HG03442 (cell line): ENCODE results near the gene MMP24OS.
"Not testable (repeated sequence)": the region's sequence is repeated elsewhere in the genome, so short reads cannot be mapped to it uniquely, and the experiment has no call there.

ENCODE experiments used
- ATAC-seq: cut with Tn5 transposase; IDR thresholded peaks from one replicate; pipeline ENCODE4 v1.9.1; 2021; ENCODE audit warnings: mild to moderate bottlenecking, moderate library complexity; ENCODE audit not compliant: unreplicated experiment

The MMP24OS gene

DNA sequence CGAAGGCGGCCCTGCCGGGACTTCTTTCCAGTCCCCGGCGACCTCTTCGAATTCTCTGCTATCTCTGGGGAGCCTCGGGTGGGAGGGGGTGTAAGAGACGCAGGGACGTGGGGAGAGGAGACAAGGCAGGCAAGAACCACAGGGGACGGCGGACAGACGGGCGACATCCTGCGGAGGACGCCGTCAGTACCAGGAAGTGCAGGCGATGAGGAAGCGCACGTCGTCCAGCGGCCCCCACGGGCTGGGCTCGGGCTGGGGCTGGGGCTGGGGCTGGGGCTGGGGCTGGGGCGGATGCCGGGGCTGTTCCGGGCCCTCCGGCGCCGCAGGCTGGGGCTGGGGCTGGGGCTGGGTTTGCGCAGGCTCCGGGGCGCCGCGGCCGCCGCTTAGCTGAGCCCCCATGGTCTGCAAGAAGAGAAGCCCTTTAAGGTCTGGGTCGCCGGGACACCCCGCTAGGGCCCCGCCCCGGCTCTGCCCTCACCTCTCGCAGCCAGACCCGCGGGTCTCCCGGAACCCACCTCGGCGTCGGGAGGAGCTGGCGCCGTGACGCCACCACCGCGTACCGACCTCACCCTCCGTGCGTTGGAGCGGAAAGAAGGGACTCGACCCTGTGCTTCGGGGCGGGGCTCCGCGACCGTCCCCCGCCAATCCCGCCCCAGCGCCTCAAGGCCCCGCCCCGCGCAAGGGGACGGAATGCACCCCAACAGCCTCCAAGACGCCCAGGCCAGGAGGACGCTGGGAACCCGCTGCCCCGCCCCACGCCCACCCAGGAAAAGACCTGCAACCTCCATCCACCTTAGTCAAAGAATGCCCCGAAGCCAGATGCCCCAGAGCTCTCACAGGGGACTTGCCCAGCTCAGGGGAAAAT, at the start of gene MMP24OS:
TSS of gene MMP24OS (minus strand) at position 592 of the 865 bp plus-strand sequence. CDS start at position 399, 193 bp downstream.
- peak; percentile 75 for ATAC-seq

DNA sequence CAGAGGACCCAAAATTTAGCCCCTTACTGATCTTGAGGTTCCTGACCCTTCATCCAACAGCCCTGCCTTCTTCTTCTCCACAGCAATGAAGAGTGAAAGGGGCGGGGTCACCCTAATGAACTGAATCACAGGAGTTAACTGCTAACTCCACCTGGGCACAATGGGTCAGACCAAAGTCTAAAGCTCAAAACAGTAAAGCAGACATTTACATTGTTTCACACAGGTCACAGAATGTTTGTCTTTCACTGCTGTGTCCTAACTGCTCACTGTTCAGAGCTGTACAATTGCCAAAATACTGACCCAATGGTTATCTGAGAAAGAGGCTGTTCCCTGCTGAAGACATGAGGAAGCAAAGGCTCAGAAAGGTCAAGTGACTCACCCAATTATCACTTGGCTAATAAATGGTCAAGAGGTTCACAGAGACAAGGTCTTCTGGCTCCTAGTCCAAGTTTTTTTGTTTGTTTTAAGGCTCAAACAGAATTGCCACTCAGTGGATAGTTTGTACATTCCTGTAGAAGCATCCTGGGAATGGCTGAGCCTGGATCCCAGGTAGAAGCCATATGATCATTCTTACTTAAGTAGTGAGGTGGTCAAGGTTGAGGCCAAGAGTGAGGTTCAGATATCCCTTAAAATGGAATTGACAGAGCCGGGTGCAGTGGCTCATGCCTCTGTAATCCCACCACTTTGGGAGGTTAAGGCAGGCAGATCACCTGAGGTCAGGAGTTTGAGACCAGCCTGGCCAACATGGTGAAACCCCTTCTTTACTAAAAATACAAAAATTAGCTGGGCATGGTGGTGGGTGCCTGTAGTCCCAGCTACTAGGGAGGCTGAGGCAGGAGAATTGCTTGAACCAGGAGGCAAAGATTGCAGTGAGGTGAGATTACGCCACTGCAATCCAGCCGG, 49.4 kb upstream of the MMP24OS start:
- ATAC-seq: no peak

DNA sequence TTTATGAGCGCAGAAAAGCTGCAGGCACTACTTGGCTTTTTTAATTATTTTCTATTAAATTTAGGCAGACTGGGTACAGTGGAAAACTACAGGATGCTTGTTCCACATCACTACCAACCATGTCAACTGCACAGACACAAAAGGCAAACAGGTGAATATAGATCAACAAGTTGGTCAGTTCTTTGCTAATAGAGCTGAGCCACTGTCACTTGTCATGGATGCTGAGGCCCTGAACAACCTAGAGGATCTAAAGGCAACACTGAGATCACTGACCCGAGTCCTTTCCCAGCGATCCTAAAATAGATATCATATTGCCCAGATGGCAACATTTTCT, 48.8 kb upstream of the MMP24OS start:
- ATAC-seq: no peak

DNA sequence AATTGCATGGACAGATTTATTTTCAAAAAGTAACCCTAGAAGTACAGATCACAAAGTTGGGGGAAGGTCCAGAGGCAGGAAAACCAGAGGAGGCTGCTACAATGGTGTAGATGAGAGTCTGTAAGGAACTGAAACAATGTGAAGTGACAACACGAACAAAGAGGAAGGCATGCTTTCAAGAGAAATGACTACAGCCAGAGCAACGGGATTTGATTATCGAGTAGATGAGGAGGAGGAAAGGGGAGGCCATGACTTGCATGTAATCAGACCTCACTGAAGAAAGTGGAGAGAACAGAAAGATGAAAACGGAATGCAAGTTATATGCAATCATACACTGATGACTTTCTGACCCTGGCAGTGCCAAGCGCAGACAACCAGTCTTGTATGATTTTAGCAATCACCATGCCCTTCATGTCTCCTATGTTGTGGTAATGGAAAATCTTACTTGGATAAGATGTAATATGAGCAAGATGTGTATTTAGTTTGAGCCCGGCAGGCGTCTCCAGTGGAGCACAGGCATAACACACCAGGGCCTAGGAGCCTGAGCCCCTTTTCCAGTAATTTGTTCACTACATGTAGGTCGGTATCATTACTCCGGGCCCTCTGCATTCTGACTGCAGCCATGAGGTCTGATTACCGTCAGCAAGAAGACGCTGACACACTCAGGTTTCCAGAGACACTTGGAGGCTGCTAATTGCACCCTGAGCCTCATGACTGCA, 48.3 kb upstream of the MMP24OS start:
- ATAC-seq: no peak

DNA sequence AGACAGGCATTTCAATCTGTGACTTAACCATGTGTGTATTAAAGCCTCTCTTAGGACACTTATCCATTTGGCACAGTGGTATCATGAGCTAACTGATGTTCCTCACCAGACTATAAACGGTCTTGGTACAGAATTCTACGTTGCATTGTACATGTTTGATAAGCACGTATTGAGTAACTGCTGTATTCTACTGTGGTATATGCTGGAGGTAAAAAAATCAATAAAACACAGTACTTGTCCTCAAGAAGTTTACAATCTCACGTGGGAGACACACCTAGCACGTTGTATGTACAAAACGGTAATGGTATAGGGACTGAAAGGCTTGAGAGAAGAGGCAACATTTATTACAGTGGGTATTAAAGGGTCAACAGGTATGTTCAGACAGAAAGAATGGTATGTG, 47.5 kb upstream of the MMP24OS start:
- ATAC-seq: no peak

DNA sequence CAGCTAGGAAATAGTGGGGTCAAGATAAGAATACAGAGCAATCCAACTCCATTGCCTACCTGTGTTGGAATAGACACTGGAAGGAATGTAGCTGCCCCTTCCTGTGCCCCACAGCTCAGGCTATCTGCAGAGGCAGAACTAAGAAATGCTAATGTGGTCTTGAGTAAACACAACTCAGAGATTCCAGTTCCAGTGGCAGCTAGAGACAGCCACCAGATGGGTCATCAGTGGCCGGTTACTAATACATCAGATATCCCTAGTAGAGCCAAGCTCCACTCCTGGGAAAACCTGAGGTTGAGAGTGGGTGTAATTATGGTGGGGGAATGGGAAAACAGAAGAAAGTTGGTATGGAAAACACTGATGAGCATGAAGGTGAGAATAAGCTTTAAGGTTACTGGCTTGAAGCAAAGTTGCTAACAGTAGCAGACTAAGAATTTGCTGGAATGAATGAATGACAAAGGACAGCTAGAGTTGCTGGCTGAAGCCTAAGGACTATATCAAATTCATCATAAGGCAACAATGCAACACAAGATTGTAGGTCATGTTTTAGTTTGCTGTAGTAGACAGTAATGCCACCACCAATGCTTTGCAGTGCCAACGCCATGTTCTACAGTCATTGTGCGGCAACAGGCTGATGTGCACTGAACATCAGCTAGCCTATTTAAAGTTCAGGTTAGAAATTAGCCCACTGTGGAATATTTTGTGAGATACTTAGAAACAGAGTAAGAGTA, 42.6 kb upstream of the MMP24OS start:
- ATAC-seq: no peak

DNA sequence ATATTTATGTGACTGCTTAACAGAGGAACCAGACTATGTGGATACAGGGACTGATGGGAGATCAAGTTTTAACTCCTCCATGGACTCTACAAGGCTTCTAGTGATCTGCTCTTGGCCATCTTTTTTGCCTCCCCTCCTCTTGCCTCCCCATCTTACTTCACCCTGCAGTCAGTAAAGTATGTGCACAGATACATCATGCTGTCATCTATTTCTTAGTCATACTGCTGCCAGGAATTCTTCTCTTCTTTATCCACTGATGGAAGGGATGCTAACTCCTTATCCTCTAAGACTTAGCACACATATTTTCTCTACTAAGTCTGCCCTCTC, 41.9 kb upstream of the MMP24OS start:
- ATAC-seq: no peak

DNA sequence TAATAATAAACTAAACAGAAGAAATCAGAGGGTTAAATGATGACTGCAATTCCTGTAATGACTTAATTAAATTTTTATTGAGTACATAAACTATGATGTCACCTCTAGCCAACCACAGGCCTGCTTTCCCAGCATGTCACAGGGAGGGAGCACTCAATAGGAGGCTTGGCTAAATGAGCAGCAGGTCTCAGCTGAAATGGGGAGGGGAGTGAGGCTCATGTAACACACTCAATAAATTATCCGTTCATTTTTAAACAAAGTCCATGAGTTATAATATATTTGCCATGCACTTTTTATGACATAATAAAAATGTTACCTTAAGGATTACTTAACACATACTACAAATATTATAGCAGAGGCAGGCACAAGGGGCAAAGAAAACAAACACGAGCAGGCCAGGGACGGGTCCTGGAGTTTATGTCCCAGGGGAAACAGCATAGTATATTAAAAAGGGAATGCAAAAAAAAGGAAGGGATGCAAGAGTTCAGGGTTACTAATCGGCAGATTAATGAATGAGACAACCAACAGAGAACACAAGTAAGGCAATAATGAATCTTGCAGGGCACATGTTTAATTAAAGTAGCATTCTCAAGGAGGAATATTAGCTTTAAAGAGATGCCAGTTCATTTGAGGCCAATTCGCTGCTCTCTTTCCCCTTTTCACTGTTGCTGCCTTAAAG, 41.4 kb upstream of the MMP24OS start:
- no peak for ATAC-seq

DNA sequence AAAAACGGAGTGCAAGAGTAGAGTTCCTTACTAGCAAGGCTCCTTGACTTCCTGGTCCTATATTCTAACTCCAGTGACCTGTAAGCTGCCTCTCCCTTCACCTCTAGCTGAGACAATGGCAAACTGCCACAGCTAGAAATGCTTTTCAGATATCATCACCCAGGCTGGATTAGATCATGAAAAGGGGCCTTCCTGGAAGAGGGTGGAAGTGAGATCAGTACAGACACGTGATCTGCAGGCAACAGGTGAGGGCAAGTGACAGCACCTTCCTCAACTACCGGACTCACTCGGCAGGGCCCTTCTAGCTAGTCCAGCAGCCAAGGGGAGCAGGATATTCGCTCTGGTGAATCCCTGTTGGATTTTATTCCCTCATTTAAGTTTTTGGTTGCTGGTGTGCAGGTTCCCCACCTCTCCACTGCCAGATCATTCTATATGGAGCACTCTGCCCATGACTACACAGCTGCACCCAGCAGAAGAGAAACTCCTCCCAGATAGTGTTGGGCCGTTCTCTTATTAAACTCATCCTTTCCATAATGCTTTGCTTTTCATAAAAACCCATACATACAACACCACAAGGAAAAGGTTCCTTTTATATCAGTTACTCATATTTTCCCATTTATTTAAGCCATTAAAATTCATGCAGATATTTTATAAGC, 40.7 kb upstream of the MMP24OS start:
- ATAC-seq: no peak

DNA sequence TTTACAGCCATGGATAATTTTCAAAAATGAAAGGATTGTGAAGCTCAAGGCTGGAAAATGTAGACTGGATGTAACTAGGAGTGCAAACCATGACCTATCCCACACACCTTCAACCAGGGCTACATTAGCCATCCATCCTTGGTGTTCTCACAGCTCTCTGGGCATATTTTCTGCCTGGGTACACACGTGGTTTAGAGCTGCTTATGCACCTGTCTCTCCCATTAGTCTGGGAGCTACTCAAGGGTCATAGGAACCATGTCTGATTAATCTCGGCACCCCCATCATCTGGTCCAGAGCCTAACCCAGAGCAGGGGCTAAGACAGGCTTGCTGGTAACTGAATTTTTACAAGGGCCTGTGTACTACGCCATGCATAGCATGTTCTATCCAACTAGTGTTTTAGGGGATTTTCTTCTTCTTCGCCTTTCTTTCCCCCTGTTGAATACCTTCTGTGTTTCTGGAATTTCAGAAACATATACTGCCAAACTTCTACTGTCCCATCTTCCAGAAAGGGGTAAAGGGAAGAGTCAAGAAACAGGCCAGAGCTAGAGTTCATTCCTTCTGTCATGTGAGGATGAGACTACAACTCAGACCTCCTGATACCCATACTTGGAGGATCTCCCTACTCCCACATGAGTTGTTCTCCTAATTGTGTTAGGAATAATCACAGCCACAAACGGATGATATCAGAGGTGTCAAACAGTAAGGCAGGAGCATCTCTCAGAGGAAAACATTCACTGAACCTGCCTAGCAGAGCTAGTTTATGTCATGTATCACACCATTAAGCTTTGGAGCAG, 39.7 kb upstream of the MMP24OS start:
- no peak for ATAC-seq

DNA sequence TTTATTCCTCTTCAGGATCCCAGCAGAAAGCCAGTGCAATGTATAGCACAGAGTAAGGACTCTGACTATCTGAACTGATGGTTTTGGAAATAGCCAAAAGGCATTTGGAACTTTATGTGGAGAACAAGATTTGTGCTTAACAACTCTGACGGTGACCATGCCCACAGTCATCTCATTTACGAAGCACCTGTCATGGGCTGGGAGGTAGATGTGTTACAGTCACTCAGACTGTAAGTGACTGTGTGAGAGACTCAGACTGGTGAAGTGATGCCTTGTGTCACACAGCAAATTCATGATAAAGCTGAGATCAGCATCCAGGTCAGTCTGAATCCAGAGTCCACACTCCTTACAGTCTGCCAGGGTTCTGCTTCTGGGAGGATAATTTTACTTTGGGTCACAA, 38.2 kb upstream of the MMP24OS start:
- ATAC-seq: no peak

DNA sequence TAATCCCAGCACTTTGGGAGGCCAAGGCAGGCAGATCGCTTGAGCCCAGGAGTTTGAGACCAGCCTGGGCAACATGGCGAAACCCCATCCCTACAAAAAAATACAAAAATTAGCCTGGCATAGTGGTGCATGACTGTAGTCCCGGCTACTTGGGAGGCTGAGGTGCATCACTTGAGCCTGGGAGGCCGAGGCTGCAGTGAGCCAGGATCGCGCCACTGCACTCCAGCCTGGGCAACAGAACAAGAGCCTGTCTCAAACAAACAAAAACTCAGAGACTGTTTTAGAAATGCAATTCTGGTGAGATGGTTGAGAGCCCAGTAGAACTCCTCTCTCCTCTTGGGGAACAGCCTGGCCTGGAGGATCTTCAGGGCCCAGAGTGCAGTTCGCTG, 37.7 kb upstream of the MMP24OS start:
- ATAC-seq: not testable (repeated sequence)

DNA sequence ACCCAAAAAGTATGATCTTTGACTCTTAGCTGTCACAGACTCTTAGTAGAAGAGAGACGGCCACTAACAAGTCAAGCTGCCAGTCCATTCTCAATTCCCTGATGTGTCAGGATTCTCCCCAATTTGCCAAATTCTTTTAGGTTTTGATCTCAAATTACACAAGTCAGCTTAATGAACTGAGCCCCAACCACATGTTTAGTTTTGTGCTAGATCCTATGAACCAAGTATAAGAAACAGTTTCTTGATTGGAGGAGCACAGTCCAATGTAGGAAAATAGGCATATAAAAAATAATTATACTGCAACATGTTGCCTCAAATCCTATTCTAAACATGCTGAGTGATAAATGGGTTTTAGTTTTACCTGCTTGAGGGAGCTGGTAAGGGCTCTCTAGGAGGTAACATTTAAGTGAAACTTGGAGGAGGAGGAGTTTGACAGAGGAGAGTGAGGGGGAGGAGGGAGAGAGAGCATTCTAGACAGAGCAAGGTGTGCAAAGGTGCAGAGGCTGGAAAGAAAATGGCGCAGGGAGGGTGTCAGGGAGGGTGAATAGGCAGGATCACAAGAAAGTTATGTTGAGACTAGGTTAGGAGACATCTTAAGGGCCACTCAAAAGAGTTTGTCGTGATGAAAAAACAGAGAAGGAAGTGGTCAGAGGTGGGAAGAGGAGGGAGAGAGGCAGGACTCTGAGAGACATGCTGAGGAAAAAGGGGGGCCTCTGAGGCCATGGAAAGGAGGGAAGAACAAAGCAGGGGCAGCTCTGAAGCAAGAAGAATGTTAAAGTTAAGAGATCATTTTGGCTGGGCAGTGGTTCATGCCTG, 37.1 kb upstream of the MMP24OS start:
- no peak for ATAC-seq

DNA sequence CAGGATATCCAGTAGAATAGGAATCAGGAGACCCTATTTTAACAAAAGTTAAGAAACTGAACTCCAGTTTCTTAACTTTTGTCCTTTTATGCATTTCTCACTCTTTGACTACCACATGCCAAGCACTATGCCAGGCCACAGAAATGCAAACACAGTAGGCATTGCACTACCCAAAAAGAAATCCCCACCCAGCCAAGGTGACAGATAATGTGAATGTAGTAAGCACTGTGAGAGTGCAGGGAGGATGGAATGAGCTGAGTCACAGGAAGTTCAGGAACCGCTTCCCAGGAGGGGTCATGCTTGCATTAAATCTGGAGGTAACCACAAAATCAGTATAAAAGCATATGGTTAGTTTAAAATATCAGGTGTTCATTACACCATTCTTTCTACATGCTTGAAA, 34.4 kb upstream of the MMP24OS start:
- no peak for ATAC-seq

DNA sequence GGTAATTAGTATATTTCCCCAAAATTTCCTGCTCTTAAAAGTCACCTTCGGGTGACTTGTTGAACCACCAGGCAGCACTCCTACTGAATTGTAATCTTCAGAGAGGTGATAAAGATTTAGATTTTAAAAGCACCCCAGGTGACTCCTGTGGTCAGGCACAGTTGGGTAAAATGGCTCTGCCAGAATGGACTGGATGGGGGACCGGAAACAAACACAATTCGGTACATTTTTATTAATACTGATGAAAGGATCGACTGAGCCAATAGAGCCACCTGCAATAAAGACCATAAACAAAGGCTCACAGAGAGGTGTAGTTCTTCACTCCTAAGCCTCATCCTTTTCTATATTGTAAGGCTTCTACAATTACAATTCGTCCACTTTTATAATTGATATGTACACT, 33.9 kb upstream of the MMP24OS start:
- ATAC-seq: no peak

DNA sequence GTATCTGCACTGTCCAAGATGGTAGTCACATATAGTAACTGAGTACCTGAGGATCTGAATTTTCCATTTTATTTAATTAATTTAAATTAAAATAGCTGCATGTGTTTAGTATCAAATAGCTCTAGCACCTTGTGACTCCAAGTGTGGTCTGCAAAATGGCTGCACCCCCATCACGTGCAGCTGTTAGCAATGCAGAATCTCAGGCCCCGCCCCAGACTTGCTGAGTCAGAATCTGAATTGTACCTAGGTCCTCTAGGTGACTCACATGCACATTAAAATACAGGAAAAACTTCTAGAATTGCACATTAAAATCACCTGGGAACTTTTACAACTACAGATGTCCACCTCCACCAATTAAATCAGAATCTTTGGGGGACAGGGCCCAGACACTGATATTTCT, 33.5 kb upstream of the MMP24OS start:
- no peak for ATAC-seq

DNA sequence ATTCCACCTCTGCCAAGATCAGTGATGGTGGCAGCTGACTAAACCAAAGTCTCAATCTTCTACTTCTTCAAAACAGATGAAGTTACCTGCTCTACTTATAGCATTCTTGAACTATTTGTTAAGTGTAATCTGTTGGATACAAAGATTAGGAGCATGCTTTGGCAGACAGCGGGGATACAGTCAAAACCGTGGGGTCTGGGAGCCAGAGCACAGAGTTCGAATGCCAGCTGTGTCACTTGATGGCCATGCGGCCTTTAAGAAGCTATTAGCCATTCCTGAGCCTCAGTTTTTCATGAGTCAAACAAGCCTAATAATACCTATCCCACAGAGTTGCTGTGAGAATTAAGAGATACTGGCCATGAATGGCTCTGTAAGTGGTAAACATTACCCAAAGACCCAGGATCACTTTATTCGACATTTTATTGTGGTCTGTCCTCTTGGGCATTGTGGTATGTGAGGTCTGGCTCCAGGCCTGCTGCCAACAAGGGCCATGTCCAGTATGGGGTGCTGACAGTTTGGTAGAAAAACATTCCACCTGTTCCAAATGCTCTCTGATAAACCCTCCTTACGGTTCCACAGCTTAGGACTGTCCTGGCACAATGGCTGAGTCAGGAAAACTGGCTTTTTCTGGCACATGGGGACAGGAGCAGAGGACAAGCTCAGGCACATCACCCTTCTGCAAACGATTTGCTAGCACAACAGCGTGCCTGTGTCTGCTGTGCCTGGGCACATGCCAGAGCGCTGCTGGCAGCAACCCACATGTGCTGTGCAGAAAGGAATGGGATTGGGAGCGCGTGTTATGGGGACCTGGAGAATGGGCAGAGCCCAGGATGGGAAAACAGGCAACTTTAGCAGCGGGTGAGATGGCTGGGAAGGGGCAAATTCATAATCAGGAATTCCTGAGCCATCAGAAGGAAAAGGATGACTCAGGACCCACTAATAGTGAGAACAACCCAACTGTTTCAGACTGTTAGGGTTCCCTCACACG, 30.0 kb upstream of the MMP24OS start:
- ATAC-seq: no peak
